GM21717 (cell line): Measurements from ENCODE around the gene ARID3C.
"Not testable (repeated sequence)": the region's sequence is repeated elsewhere in the genome, so short reads cannot be mapped to it uniquely, and the experiment has no call there.

Source experiments
- ATAC-seq: cut with Tn5 transposase; IDR thresholded peaks from one replicate; pipeline ENCODE4 v1.9.1; 2021; ENCODE audit warnings: mild to moderate bottlenecking, moderate library complexity; ENCODE audit not compliant: unreplicated experiment

The ARID3C gene

DNA sequence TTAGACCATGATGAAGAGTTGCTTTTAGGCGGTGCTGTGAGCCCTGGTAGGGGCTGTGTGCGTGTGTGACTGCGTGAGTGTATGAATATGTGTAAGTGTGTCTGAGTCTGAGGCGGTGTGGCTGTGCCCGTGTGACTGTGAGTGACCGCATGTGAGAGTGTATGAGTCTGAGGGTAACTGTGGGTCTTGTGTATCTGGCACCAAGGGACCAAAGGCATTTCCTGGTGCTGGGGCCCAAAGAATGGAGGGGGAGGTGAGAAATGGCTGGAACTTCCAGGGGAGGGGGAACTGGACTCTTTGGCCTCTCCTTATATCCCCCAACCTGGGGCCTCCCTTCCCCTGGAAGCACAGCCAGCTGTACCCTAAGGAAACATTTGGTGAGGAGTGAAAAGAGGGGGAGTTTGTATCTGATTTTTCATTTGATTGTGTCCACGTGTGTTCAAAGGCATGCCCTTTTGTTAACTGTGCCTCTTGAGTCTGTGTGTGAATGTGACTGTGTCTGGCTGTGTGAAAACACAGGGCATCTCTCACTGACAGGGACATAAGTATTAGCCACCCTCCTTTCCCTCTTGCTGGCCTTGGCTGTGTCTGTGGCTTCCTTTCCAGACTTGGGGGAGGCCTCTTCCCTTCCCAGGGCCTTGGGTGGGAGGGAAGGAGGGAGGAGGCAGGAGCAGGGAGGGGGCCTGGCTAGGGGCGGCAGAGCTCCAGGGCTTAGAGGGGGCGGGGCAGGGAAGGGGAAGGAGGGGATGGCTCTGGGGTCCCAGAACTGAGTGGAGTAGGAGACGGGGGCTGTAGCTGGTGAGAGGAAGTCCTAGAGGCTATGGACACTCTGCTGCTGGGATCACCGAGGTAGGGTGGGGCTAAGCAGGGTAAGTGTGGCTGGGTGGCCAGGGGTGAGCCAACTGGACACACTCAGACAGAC, 24.5 kb upstream of the ARID3C start:
- no peak for ATAC-seq

DNA sequence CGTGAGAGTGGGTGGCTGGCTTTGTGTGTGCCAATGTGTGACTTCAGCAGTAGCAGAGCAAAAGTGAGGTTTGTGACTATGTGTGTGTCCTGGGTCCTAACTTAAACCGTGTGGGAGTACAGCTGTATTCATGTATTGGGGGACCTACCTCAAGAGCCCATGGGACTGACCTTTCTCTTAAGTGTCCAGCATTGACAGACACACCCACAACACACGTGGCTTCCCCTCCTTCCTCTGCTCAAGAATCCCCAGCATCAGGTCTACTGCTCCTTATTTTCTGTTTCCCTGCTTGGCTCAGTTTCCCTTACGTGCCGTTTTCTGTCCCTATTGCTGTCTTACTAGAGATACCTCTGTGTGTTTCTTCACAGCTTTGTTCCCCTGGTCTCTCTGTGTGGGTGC, 23.7 kb upstream of the ARID3C start:
- no peak for ATAC-seq

DNA sequence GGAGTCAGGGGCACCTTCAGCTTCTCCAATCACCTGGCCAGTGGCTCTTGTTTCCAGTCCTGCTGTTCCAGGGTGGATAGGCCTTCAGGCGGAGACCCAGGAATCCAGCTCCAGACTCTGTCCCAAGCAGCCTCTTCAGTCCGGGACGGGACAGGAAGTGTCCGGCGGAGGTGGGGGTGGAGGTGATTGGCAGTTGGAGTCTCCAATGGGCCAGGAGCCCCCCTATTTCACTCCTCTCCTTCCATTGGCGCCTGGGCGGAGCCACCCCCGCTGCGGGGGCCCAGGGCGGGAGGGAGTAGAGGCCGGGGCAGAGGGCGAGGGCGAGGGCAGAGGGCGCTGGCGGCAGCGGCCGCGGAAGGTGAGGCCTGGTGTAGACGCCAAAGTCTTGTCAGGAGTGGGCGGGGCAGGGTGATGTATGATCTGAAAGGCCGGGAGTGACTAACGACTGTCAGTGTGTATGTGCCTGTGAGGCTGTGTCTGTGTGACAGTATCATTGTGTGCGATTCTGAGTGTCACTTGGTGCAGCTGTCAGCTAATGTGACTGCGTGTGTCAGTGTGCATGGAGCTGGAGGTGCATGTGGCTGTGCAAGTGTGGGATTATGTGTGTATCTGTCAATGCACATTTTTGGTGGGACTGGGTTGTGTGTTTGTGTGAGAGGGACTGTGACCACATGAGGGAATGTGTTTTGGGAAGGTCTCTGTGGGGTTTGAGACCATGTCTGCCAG, 23.2 kb upstream of the ARID3C start, which contains the start of gene IL11RA:
IL11RA (plus strand) TSS at position 310 of the 726 bp plus-strand sequence. CDS start 3,033 bp downstream, outside the sequence.
- no peak for ATAC-seq

DNA sequence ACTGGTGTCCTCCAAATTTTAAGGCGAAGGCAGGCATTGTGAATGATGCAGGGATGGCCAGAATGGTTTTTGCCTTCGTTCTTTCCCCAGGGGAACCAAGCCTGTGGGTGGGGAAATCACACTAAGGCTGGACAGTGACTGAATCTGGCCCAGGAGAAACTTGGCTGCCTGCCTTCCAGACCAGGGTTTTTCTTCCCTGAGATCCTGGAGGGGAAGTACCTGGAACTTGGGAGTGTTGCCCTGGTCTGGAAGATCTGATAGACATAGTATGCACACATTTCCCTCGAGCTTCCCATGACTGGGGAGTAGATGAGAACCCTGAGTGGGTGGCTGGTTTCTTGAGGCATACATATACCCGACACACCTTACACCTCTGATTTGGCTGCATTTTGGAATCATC, 22.5 kb upstream of the ARID3C start:
- no peak for ATAC-seq

DNA sequence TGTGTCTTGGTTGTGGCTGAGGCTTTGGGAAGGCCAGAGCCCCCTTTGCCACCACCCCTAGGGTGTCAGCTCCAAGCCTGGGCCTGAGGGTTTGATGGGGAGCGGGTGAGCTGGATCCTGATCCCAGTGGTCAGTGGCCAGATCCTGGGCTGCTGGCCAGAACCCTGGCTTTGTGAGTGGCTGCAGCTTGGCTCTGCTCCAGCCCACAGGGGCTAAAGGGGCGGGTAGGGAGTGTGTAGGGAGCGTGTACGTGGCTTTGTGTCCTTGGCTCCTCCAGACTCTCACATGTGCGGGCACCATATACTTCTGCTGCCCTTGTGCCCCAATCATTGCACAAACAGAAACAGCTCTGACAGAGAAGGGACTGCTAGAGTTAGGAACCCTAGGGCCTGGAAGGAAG, 21.9 kb upstream of the ARID3C start:
- no peak for ATAC-seq

DNA sequence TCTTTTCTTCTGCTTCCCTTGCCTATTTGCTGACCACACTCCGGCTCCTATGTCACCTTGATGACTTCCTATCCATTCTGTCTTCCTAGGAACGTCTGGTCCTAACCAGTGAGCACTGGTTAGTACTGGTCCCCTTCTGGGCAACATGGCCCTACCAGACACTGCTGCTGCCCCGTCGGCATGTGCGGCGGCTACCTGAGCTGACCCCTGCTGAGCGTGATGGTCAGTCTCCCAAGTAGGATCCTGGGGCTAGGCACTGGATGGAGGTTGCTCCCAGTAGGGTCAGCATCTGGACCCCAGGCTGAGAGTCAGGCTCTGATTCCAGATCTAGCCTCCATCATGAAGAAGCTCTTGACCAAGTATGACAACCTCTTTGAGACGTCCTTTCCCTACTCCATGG, 19.8 kb upstream of the ARID3C start:
- ATAC-seq = no peak

DNA sequence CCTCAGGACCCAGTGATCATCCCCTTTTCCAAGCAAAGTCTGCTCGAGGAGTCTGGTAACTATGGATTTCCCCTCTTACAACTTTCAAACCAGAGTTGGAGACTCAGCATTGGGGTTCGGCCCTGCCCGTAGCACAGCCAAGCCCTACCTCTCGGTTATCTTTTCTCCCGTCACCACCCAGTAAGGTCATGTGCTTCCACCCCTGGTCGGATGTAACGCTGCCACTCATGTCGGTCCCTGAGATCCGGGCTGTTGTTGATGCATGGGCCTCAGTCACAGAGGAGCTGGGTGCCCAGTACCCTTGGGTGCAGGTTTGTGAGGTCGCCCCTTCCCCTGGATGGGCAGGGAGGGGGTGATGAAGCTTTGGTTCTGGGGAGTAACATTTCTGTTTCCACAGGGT, 18.8 kb upstream of the ARID3C start:
- no peak for ATAC-seq

DNA sequence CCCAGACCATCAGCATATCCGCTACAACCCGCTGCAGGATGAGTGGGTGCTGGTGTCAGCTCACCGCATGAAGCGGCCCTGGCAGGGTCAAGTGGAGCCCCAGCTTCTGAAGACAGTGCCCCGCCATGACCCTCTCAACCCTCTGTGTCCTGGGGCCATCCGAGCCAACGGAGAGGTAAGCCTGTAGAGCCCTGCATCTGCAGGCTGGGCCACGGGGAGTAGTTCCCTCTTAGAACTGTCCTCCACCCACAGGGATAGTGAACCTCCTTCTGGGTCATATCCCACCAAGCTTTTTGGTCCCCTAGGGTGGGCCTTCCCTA, 18.2 kb upstream of the ARID3C start:
- ATAC-seq = no peak

DNA sequence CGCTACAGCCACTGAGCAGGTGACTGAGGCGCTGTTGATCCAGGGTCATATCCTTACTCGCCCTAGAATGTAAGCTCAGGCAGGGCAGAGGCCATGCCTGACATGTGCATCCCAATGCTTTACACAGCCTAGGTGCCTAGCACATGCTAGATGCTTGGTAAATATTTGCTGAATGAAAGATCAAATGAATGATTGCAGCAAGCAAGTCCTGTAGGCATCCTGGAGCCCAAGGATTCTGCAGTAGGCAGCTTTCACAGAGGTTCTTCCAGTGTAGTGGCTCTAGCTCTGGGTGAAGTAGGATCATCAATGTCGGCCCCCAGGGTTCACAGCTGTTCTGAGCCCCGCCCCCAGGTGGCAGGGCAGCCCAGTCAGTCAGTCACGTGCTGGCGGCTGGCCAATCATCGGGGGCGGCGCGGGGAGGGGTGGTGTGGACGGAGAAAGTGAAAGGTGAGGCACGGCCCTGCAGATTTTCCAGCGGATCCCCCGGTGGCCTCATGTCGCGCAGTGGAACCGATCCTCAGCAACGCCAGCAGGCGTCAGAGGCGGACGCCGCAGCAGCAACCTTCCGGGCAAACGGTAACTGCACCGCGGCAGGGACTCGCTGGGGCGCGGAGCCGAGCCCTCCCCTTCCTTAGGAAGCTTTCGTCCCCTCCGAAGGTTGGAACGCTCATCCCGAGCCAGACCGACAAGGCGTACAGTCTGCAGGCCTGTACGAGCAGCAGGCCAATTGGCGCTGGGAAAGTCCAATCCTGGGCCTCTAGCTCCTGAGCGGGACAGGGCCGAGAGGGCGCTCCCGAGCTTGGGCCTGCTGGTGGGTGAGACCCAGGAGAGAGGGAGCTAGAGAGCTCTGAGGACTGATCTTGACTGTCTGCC, 17.6 kb upstream of the ARID3C start, which contains the start of gene GALT:
GALT (plus strand) TSS at position 465 of the 873 bp plus-strand sequence; CDS start at position 495, 30 bp downstream.
- peak; percentile 93 for ATAC-seq

DNA sequence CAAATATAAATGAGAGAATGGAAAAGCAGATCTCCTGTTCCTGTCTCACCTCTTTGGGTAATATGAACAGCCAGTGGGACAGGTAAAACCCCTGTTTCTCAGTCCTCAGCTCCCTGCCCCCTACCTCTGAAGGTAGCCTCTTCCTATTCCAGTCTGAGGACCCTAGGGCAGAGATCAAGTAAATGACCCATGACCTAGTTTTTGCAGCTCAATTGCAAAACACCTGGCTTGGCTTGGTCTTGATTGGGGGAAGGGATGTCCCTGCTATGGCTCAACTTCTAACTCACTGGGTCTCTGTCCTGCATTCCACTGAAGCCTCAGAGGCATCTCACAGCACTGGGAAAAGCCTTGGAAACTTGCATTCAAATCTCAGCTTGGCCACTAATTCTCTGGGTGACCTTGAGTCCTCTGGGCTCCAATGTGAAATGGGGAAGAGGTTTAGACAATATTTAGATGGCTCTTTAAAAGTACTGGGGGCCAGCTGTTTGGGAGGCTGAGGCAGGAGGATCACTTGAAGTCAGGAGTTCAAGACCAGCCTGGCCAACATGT, 16.0 kb upstream of the ARID3C start:
- no peak for ATAC-seq

DNA sequence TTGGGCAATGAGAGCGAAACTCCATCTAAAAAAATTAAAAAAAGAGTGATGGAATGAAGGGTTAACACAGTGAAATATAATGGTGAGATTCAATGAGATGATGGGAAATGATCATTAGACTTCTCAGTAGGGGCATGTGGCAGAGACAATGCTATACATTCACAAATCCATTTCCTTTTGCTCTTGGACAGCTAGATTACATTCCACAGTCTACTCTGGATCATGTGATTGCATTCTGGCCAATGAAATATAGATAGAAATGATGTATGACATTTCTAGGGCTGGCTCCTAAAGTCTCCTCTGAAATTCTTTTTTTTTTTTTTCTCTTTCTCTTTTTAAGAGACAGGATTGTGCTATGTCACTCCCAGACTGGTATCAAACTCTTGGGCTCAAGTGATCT, 13.8 kb upstream of the ARID3C start:
- no peak for ATAC-seq

DNA sequence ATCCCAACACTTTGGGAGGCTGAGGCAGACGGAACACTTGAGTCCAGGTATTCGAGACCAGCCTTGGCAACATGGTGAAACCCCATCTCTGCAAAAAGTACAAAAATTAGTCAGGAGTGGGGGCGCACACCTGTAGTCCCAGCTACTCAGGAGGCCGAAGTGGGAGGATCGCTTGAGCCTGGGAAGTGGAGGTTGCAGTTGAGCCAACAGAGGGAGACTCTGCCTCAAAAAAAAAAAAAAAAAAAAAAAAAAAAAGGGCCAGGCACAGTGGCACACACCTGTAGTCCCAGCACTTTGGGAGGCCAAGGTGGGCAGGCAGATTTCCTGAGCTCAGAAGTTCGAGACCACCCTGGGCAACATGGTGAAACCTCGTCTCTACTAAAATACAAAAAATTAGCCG, 10.5 kb upstream of the ARID3C start:
- not testable (repeated sequence) for ATAC-seq

DNA sequence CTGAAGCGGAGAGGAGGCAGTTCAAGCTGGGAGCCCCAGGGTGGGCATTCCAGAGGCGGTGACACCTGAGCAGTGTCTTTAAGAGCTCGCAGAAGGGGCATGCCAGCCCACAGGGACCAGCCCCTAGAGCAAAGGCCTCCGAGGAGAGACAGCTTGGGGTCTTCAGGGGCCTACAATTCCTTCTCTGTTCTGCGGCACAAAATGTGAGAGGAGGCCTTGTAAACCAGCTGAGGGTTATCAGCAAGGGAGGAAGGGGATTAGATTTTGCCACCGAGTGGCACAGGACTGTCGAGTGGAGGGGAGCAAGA, 9.2 kb upstream of the ARID3C start:
- no peak for ATAC-seq

DNA sequence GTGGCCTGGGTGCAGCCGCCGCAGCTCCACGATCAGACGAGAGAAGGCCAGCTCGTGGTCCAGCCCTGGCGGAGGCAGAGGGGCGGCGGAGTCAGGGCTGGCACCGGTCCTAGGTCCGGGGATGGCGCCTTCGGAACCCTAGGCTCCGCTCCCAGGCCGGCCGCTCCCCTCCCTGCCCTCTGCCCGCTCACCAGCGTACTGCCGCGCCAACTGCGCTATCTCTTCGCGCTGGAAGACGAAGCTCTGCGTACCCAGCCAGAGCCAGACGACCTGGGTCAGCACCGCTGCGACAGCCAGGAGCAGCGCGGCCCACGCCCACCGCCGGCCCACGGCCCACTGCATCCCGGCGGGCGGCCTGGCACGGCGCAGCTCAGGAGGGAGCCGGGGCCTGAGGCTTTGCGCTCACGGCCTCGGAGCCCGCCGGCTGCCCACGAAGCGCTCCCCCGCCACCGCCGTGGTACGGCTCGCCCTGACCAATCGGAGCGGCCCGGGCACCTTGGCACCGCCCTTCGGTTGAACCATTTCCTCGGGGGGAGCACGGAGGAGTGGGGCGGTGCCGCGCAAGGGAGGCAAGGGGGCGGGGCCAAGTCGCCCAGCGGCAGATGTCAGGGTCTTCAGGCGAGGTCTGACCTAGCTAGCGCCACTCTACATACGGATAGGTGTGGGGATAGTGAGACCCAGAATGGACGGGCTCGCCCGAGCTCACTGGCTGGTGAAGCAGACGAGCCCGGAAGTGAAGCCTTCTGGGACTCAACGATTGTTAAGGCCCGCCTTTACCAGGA, 8.7 kb upstream of the ARID3C start, which contains the start of gene SIGMAR1:
SIGMAR1 (minus strand) TSS at position 432 of the 782 bp plus-strand sequence; CDS start at position 342, 90 bp downstream.
- peak; percentile 72 for ATAC-seq

DNA sequence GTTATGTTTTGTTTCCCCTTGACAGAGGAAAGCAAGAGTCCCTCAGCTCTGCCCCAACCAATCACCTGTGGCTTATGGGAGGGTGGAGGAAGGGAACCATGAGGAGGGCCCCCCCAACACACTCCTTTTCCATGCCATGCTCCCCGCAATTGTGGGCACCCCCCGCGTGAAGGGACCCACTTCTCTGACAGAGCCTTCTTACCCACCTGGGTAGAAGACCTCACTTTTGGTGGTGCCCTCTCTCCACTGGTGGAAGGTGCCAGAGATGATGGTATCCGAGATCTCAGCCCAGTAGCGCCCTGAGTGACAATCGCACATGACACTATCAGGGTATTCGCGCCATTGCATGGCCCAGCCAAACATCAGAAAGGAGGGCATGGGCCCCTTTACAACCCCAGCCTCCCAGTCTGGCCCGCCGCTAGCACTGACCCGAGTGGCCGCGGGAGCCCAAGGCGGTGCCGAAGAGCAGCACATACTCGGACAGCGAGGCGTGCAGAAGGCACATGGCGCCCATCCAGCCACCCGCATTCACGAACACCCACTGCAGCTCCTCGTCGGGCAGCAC, 8.0 kb upstream of the ARID3C start:
- no peak for ATAC-seq

DNA sequence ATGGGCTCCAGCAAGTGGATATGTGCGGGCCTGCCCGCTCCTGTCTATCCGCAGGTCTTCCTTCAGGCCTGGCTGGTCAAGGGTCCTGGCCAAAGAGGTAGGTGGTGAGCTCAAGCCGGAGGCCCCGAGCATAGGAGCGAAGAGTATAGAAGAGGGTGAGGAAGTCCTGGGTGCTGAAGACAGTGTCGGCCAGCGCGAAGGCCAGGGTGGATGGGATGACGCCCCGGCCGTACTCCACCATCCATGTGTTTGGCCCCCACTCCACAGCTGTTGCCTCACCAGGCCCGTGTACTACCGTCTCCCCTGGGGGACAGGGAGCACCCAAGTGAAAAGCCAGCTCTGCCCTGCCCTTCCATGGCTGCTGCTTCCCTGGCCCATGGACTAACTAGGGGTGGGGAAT, 6.7 kb upstream of the ARID3C start:
- ATAC-seq = no peak

DNA sequence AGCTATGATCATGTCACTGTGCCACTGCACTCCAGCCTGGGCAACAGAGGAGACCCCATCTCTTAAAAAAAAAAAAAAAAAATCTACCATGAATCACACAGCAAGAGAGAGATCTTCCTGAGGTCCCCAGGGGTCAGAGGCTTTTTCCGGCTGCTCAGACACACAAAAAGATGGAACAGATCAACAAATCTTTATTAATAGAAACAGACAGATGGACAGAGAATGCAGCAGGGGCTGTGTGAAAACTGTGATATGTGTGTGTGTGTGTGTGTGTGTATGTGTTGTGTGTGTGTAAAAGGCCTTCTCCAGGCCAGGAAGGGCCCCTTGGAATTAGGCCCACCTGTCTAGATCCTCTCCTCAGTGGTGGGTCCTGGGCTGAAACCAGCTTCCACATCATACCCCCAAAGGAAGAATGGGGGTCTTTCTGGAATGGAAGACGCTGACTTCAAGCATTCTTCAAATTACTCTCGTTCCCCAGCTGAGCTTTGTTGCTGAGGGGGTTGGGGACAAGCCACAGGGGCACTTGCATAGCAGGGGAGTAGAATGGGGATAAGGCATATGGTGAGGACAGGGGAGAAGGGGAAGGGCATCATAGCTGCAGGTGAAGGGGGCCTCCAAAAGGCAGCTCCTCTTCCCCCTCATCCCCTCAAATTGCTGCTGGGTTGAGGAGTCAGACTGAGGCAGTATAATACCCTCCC, 5.8 kb upstream of the ARID3C start:
- no peak for ATAC-seq

DNA sequence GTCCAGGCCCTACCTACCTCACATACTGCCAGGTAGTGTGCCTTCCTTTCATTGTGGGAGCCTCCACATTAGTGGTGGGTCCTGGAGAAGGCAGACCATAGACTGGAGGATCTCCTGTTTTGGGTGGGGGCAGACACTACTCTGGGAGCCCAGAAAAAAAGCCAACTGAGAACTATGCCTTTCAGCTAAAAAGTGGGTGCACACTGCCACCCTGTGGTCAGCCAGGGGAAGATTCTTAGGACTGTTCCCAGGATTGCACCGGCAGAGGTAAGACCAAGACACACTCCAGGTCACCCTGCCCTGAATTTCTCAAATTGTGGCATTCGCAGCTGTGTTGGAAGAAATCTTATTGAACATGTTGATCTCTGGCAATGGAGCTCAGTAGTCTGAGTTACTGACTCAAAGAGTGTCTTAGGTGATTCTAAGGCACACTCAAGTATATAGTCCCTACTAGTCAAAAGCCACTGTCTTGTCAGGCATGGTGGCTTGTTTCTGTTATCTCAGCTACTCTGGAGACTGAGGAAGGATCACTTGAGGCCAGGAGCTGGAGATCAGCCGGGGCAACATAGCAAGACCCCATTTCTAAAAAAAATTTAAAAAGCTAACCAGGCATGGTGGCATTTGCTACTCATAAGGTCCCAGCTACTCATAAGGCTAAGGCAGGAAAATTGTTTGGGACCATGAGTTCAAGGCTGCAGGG, 5.1 kb upstream of the ARID3C start:
- peak; percentile 36 for ATAC-seq

DNA sequence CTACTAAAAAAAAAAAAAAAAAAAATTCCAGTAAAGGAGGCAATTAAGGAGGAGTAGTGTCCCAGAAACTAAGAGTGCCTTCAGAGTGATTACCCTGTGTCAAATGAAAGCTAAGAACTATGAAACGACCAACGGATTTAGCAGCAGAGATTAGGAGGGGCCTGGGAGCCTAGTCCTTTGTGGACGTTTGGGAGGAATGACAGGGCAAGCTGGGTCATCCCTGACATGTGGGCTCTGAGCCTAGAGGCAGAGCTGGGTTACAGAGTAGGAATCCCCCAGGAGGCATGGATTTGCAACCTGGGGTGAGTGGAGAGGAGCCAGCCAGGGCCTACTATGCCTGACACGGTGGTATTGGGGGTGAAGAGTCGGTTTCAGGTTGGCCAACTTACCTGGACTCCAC, 4.3 kb upstream of the ARID3C start:
- no peak for ATAC-seq
